B cell (primary cell): ENCODE measurements around the gene VWA1.

Experiments
- CTCF ChIP-seq: fragments of 200-600 bp; IDR thresholded peaks from one replicate; pipeline ENCODE4 v1.8.0; 2022; ENCODE audit warnings: antibody characterized with exemption, mild to moderate bottlenecking
- EZH2 ChIP-seq: IDR thresholded peaks from 2 replicates; pipeline ENCODE4 v1.6.1; 2012; ENCODE audit warnings: borderline replicate concordance, low read depth, mild to moderate bottlenecking, moderate library complexity, low read length; ENCODE audit not compliant: insufficient read depth, poor library complexity, severe bottlenecking

- TF ChIP-seq CTCF (no peak), EZH2 (no peak)
Measured at GRCh38 chr1:1455366-1455884, 19.9 kb downstream of the VWA1 start.
